SU-DHL-6 (cell line): ENCODE measurements around the gene MARCO.

Experiments used
- EZH2phosphoT487 ChIP-seq: fragments of 200-600 bp; sonication (generic), shearing (Covaris generic); conservative IDR thresholded peaks from 2 replicates; pipeline ENCODE4 v1.6.1; 2018; ENCODE audit warnings: mild to moderate bottlenecking, antibody characterized with exemption, low read length, moderate library complexity, mixed read lengths
- TF ChIP-seq, protein P1 (sequence below): fragments of 200-600 bp; sonication (generic); IDR thresholded peaks from one replicate; pipeline ENCODE4 v1.5.1; 2017; ENCODE audit warnings: antibody characterized with exemption, mild to moderate bottlenecking, low read length, moderate library complexity; ENCODE audit not compliant: insufficient read depth, poor library complexity, severe bottlenecking

DNA sequence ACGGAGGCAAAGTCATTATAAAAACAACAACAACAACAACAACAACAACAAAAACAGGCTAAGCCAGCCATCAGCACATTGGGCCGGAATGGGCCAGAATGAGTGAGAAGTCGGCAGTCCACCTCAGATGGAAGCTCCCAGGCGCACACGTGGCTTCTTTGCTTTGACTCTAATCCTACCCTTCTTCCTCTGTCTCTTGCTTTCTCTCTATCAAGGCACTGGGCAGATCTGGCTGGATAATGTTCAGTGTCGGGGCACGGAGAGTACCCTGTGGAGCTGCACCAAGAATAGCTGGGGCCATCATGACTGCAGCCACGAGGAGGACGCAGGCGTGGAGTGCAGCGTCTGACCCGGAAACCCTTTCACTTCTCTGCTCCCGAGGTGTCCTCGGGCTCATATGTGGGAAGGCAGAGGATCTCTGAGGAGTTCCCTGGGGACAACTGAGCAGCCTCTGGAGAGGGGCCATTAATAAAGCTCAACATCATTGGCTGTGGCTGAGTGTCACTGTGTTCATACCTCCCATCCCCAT is 52.2 kb downstream of the MARCO start:
- TF ChIP-seq, protein P1, sequence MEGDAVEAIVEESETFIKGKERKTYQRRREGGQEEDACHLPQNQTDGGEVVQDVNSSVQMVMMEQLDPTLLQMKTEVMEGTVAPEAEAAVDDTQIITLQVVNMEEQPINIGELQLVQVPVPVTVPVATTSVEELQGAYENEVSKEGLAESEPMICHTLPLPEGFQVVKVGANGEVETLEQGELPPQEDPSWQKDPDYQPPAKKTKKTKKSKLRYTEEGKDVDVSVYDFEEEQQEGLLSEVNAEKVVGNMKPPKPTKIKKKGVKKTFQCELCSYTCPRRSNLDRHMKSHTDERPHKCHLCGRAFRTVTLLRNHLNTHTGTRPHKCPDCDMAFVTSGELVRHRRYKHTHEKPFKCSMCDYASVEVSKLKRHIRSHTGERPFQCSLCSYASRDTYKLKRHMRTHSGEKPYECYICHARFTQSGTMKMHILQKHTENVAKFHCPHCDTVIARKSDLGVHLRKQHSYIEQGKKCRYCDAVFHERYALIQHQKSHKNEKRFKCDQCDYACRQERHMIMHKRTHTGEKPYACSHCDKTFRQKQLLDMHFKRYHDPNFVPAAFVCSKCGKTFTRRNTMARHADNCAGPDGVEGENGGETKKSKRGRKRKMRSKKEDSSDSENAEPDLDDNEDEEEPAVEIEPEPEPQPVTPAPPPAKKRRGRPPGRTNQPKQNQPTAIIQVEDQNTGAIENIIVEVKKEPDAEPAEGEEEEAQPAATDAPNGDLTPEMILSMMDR, result no peak
- no peak for TF ChIP-seq EZH2phosphoT487
